Esophagus (tissue), 2 donors: Measurements from ENCODE around the gene HYAL1. TPM values are rescaled to one million over a fixed set of nuclear protein-coding genes. Genes with fewer than 3 reads are reported as not detected.

Source experiments
- H3K27ac ChIP-seq, 2 donors: one replicate each; pipeline ENCODE4 v1.5.1; 2013; ENCODE audit warnings: low read depth in 2 of 2, mild to moderate bottlenecking in 2 of 2, inconsistent platforms in 1 of 2, low read length in 1 of 2, moderate library complexity in 1 of 2
- H3K27me3 ChIP-seq, 2 donors: one replicate each; pipeline ENCODE4 v1.6.1; 2013; ENCODE audit warnings: low read length in 2 of 2, control low read depth in 1 of 2, mild to moderate bottlenecking in 1 of 2; ENCODE audit not compliant: insufficient read depth in 2 of 2, control insufficient read depth in 1 of 2
- H3K36me3 ChIP-seq, 2 donors: one replicate each; pipeline ENCODE4 v1.6.1; 2013; ENCODE audit warnings: low read length in 1 of 2; ENCODE audit not compliant: control insufficient read depth in 2 of 2, insufficient read depth in 2 of 2
- H3K4me1 ChIP-seq, 2 donors: one replicate each; pipeline ENCODE4 v1.6.1; 2013; ENCODE audit warnings: low read length in 1 of 2; ENCODE audit not compliant: control insufficient read depth in 2 of 2, insufficient read depth in 2 of 2
- H3K4me3 ChIP-seq, 2 donors: one replicate each; pipeline ENCODE4 v1.5.1; 2013; ENCODE audit warnings: low read length in 2 of 2, mild to moderate bottlenecking in 2 of 2, low read depth in 1 of 2, moderate library complexity in 1 of 2
- H3K9me3 ChIP-seq, 2 donors: one replicate each; pipeline ENCODE4 v1.6.1; 2013; ENCODE audit warnings: mild to moderate bottlenecking in 2 of 2, low read depth in 1 of 2, low read length in 1 of 2, moderate library complexity in 1 of 2; ENCODE audit not compliant: control insufficient read depth in 2 of 2, insufficient read depth in 1 of 2
- WGBS, 2 donors: extraction: QIAGEN DNeasy Blood & Tissue Kit; methylation state at CpG; one replicate each; pipeline ENCODE4 v1.1.7; 2013; 5-methylcytosine and 5-hydroxymethylcytosine counted together
- polyA plus RNA-seq, 2 donors: library from polyadenylated mRNA; stranded (reverse); fragments of 200-250 nt; gene quantifications; one replicate each; pipeline ENCODE4 v1.2.3, GENCODE V29; 2013
- donor health status: healthy with polysubstance abuse.
- donor health status: Bipolar disorder and iron deficiency.

HYAL1 gene
- polyA plus RNA-seq, 2 donors = 3.2 to 4.2 TPM

GRCh38 chr3:50336452-50337174 is 33.2 kb upstream of the HYAL1 start:
- Histone ChIP-seq H3K9me3 (no peaks in the 10 kb centered on the region), H3K4me3 (peak overlapping the region; percentile 55 to 76), H3K36me3 (peaks cover 1 to 6% of the 10 kb centered on the region in 2 donors), H3K27me3 (no peaks in the 10 kb centered on the region), H3K27ac (peak overlapping the region; percentile 98 to 99), H3K4me1 (peaks cover 10 to 18% of the 10 kb centered on the region in 2 donors)
- 0 to 1% methylated on average over 23 to 31 of the region's 31 CpGs for WGBS, 2 donors

DNA sequence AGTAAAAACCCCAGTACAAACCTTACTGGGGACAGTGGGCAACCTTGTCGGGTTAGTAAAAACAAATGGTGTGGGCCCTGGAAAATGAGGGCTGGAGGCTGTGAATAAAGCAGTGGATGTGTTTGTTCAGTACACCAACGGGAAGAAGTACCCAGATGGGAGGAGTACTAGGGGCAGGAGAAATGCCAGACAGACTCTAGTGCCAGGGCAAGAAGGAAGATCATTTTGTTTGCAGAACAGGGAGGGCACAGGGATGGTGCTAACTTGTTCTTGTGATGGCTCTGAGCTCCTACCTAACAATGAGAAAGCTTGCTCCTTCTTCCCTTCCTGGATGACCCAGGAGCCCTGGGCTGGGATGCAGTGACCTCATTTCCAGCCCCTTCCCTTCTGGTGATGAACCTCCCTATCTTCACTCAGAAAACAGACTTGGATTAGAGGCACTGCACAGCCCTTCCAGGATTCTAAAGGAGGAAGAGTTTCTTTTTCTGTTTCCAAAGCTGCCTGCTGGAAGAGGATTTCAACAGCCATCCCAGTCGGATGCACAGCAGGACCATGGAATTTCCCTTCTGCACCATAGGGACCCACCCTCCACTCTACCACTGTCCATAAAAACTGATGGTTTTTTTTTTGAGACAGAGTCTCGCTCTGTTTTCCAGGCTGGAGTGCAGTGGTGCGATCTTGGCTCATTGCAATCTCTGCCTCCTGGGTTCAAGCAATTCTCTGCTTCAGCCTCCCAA is 31.1 kb upstream of the HYAL1 start:
- Histone ChIP-seq H3K27ac (peak overlapping the region; percentile 54 to 60), H3K36me3 (peaks cover 16 to 21% of the 10 kb centered on the region in 2 donors), H3K9me3 (peaks cover 0 to 2% of the 10 kb centered on the region in 2 donors), H3K4me1 (peaks cover 4 to 6% of the 10 kb centered on the region in 2 donors), H3K4me3 (no peak overlapping the region), H3K27me3 (no peaks in the 10 kb centered on the region)
- 44 to 52% methylated on average over 5 of the region's 5 CpGs for WGBS, 2 donors

DNA sequence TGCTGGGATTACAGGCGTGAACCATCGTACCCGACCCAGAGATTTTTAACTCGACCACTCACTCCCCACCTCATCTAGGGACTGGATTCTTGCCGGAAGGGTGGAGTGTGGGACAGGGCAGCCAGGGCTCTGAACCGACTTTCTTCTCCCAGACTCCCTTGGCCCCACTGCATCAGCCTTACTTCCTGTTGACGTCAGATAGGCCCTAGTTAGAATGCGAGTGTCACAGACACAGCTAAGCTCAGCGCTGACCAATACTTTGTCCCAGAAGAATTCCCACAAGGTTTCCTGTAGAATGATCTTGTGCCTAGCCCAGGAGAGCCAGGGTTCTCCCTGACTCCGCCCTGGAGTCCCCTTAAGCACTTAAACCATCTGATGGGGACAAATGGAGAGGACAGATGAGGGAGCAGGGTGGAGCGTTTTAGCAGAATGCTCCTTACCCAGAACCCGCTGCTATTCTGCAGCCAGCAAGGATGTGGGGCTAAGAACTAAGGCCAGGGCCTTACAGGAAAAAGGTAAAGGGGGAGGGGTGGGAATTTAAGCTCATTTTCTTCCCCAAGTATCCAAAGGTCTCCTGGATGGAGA is 30.5 kb upstream of the HYAL1 start:
- Histone ChIP-seq H3K27me3 (no peaks in the 10 kb centered on the region), H3K4me1 (peaks cover 4 to 6% of the 10 kb centered on the region in 2 donors), H3K4me3 (no peak overlapping the region), H3K27ac (peak overlapping the region; percentile 54 to 60), H3K9me3 (peaks cover 0 to 2% of the 10 kb centered on the region in 2 donors), H3K36me3 (peaks cover 16 to 21% of the 10 kb centered on the region in 2 donors)
- WGBS, 2 donors = 59 to 65% methylated on average over 12 of the region's 12 CpGs

GRCh38 chr3:50331364-50331907 is 28.1 kb upstream of the HYAL1 start:
- WGBS, 2 donors = 92 to 95% methylated on average over 19 of the region's 19 CpGs
- Histone ChIP-seq H3K4me1 (peaks cover 0 to 9% of the 10 kb centered on the region in 2 donors), H3K4me3 (no peak overlapping the region), H3K9me3 (peaks cover 0 to 2% of the 10 kb centered on the region in 2 donors), H3K27me3 (no peaks in the 10 kb centered on the region), H3K36me3 (peaks cover 16 to 21% of the 10 kb centered on the region in 2 donors), H3K27ac (no peak overlapping the region)

DNA sequence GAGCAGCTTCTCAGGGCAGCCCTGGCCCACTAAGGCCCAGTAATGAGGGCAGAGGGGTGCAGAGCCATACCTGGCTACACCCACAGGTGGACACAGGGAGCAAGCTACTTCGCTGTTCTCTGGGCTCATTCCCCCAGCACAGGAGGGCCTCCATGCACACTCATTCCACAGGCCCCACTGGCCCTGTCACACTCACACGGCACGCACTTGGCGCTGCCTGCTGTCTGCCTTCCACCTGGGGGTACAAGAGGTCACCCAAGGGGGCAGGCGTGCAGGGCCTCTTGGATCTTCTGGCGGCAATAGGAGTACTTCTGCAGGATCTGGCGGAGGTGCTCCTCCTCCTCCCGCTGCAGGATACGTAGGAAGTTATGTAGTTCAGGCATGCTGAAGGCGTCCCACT is 27.0 kb upstream of the HYAL1 start:
- H3K27me3 ChIP-seq = no peaks in the 10 kb centered on the region
- peaks cover 0 to 9% of the 10 kb centered on the region in 2 donors for H3K4me1 ChIP-seq
- WGBS, 2 donors = 94% methylated on average over 10 of the region's 10 CpGs
- no peak overlapping the region for H3K4me3 ChIP-seq
- peaks cover 16 to 31% of the 10 kb centered on the region in 2 donors for H3K36me3 ChIP-seq
- no peak overlapping the region for H3K27ac ChIP-seq
- H3K9me3 ChIP-seq = peaks cover 0 to 2% of the 10 kb centered on the region in 2 donors

DNA sequence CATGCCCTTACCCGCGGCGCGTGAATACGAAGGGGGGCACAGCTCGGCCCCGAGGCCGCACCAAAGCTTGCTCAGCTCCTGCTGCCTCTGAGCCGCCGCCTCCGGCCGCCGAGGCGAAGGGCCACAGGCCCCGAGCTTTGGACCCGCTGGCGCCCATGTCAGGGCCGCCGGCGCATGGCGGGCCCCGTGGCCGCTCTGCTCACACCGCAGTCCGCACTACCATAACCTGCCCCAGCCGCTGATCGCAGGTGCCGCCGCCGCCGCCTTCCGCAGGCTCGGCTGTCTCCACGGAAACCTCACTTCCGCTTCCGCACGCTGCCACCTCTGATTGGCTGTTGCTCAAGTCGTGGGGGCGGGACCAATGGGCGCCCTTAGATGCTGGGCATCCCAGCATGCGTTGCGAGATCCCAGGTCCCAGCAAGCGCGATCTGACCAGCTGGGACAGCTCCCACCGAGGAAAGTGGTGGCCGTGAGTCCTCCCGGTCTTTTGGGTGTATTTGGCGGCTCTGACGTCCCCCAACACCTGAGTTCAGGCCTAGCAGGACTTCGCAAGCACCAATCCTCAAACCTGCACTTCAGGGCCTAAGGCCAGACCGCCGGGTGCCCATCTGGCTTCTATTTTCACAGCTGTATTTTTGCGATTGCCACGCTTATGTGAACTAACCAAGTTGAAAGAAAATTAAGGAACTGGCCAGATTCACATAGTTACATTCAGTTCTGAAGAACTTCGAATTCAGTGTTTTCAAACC is 24.7 kb upstream of the HYAL1 start, which contains the start of gene TUSC2:
Gene TUSC2, minus strand, starts transcription at position 281 of the 749 bp plus-strand sequence. Its CDS starts 124 bp downstream, at position 157.
- Histone ChIP-seq H3K9me3 (peaks cover 0 to 2% of the 10 kb centered on the region in 2 donors), H3K36me3 (peaks cover 16 to 31% of the 10 kb centered on the region in 2 donors), H3K4me1 (peaks cover 0 to 9% of the 10 kb centered on the region in 2 donors), H3K4me3 (peak within 1 kb of the TSS; percentile 91 to 97), H3K27ac (peak within 1 kb of the TSS; percentile 88 to 92), H3K27me3 (no peaks in the 10 kb centered on the region)
- 2% methylated on average over 55 of the region's 55 CpGs for WGBS, 2 donors

DNA sequence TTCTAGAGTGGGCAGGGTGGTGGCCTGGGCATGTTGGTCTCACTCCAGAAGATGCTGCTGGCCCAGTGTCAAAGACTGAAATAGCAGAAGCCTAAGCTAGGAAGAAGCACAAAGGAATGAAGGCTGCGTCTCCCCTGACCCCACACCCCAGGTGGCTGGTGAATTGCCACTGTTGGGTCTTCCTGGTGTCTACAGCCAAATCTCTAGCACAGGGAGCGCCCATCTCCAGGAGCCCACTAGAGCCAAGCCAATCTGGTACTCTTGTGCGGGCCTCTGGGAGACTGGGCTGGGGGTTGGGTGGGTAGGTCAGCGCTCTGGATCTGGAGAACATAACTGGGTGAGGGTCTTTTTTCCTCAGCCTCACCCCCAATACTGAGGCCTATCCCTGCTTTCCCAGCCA is 23.8 kb upstream of the HYAL1 start:
- Histone ChIP-seq H3K27ac (peak overlapping the region in 1 of 2 donors; percentile 92), H3K27me3 (no peaks in the 10 kb centered on the region), H3K4me1 (peaks cover 0 to 9% of the 10 kb centered on the region in 2 donors), H3K36me3 (peaks cover 16 to 28% of the 10 kb centered on the region in 2 donors), H3K9me3 (peaks cover 0 to 2% of the 10 kb centered on the region in 2 donors), H3K4me3 (peak overlapping the region; percentile 91 to 97)
- WGBS, 2 donors = 59 to 60% methylated on average over 4 of the region's 4 CpGs

DNA sequence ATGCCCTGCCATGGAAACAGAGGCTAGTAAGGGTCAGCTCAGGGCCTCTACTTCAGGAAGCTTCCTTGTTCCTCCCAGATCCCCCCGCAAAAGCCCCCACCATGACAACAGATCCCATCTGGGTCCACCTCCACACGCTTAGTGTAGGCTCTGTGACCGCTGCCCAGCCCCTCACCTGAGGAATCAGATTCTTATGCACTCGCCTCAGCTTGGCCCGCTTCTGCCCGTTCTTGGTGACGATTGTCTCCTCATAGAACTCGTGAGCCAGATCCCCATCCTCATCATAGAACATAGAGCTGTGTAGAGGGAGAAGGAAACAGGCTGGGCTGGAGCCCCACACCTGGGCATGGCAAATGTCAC is 22.8 kb upstream of the HYAL1 start:
- Histone ChIP-seq H3K36me3 (peaks cover 10 to 20% of the 10 kb centered on the region in 2 donors), H3K27me3 (no peaks in the 10 kb centered on the region), H3K4me1 (peaks cover 0 to 9% of the 10 kb centered on the region in 2 donors), H3K27ac (no peak overlapping the region), H3K9me3 (peaks cover 0 to 2% of the 10 kb centered on the region in 2 donors), H3K4me3 (no peak overlapping the region)
- WGBS, 2 donors = 88 to 89% methylated on average over 8 of the region's 8 CpGs
